ENCODE data around the gene RHCE.

GRCh38 chr1:25430073-25430966, 9.7 kb upstream of the RHCE start, which contains the start of gene MACO1:
- TF ChIP-seq CTCF (IDR thresholded peaks at IDR 0.05; ENCODE audit: low read length), result no peak
- TF ChIP-seq EZH2phosphoT487 (IDR thresholded peaks at IDR 0.05; ENCODE audit: low read length), result no peak
- no peak for TF ChIP-seq EZH2 (optimal IDR thresholded peaks at IDR 0.05; ENCODE audit: low read depth, low read length)
